ENCODE measurements around the gene KICS2. TPM values are rescaled to one million over a fixed set of nuclear protein-coding genes. Genes with fewer than 3 reads are reported as not detected.

KICS2 gene
- total and polyA plus RNA-seq, 12 donors, result 1.8 to 6.1 (median 3.9) TPM

DNA sequence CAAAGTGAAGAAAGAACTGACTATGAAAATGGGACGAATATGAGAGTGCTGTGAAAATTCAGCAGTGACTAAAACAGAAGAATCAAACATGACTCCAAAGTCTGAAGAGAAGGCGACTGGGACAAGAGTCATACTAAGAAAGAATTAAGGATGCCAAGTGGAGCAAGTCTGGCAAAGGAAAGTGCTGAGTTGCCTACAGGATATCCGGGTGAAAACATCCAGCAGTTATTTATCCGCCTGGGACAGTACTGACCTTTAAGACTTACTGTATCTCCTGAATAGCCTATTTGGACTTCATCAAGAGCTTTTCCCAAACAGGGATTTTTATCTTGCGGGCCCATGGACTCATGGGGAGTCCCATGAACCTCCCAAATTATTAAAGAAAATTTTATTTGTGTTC is 41.1 kb downstream of the KICS2 start:
- intact Hi-C loops (cut with DNase I), result loop anchor here (1.0 to 10.0 kb wide), 9 partner anchors 54 to 339 kb away; partner anchors contain the start of gene SRGAP1 (in 6 of the 10)
- TF ChIP-seq, protein P1, sequence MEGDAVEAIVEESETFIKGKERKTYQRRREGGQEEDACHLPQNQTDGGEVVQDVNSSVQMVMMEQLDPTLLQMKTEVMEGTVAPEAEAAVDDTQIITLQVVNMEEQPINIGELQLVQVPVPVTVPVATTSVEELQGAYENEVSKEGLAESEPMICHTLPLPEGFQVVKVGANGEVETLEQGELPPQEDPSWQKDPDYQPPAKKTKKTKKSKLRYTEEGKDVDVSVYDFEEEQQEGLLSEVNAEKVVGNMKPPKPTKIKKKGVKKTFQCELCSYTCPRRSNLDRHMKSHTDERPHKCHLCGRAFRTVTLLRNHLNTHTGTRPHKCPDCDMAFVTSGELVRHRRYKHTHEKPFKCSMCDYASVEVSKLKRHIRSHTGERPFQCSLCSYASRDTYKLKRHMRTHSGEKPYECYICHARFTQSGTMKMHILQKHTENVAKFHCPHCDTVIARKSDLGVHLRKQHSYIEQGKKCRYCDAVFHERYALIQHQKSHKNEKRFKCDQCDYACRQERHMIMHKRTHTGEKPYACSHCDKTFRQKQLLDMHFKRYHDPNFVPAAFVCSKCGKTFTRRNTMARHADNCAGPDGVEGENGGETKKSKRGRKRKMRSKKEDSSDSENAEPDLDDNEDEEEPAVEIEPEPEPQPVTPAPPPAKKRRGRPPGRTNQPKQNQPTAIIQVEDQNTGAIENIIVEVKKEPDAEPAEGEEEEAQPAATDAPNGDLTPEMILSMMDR (IDR thresholded peaks at IDR 0.05), result no peak
- Histone ChIP-seq H3K9me3 (no peaks in the 10 kb centered on the region), H3K27ac (peak overlapping the region in 6 of 10 donors; percentile 15 to 78 (median 43)), H3K4me1 (peaks cover 0 to 37% (median 12%) of the 10 kb centered on the region in 9 donors), H3K36me3 (no peaks in the 10 kb centered on the region), H3K27me3 (no peaks in the 10 kb centered on the region), H3K4me3 (peak overlapping the region in 1 of 10 donors; percentile 6)
- DNase-seq (peak in 1 of 2 donors; percentile 18), ATAC-seq (peak; percentile 56 to 78 (median 72))
- 54 to 57% methylated on average over 5 of the region's 5 CpGs for WGBS, 2 donors

DNA sequence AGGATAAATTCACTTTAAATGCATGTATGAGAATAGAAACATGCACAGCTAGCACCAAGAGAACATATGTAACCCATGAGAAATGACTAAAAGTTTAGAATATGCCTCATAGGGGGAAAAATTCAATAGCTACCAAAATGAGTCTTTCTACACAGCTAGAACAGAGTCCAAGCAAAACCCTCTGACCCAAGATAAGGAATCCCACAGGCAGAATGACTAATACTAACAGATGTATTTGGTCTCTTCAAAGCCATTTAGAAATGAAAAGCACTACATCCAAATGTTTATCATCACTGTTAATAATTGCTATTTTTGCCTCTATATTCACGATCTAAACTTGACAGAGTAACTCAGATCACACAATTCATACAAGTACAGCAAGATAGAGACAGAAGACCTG is 44.0 kb downstream of the KICS2 start:
- WGBS, 2 donors, result 58 to 65% methylated on average over 1 of the region's 1 CpG
- intact Hi-C loops (cut with DNase I), result loop anchor here in 1 of 10 donors (5.0 kb wide), 1 partner anchor 336 kb away; the partner anchor contains the start of gene SRGAP1
- DNase-seq, result no peak
- H3K4me1 ChIP-seq, result peaks cover 0 to 37% (median 12%) of the 10 kb centered on the region in 9 donors
- no peak overlapping the region for H3K4me3 ChIP-seq
- no peaks in the 10 kb centered on the region for H3K9me3 ChIP-seq
- peak in 2 of 8 donors; percentile 27 to 32 for ATAC-seq
- TF ChIP-seq, protein P1 (IDR thresholded peaks at IDR 0.05), result no peak
- no peak overlapping the region for H3K27ac ChIP-seq
- H3K36me3 ChIP-seq, result no peaks in the 10 kb centered on the region
- H3K27me3 ChIP-seq, result no peaks in the 10 kb centered on the region

DNA sequence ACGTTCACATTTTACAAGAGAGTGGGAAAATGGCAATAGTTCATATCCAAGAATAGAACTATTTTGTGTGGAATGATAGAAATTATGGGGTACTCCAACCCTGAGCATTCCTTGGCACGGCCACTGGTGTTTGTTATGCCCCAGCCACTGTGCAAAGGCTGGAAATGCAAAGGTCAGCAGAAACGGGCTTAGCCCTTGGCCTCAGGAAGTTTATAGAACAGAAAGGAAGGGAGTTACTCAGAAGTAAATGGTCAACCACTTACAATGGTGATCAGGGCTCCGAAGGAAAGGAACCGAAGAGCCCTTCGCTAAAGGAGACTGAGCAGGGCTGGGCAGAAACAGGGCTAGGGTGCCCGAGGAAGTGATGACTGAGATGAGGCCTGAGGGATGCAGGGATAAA is 45.1 kb downstream of the KICS2 start:
- ATAC-seq (no peak), DNase-seq (no peak)
- WGBS, 2 donors, result 69 to 73% methylated on average over 7 of the region's 7 CpGs
- H3K36me3 ChIP-seq, result no peaks in the 10 kb centered on the region
- H3K9me3 ChIP-seq, result no peaks in the 10 kb centered on the region
- intact Hi-C loops (cut with DNase I), result loop anchor here in 1 of 10 donors (5.0 kb wide), 1 partner anchor 335 kb away; the partner anchor contains the start of gene SRGAP1
- no peak overlapping the region for H3K4me3 ChIP-seq
- TF ChIP-seq, protein P1 (IDR thresholded peaks at IDR 0.05), result no peak
- peaks cover 0 to 31% (median 9%) of the 10 kb centered on the region in 9 donors for H3K4me1 ChIP-seq
- no peaks in the 10 kb centered on the region for H3K27me3 ChIP-seq
- no peak overlapping the region for H3K27ac ChIP-seq

DNA sequence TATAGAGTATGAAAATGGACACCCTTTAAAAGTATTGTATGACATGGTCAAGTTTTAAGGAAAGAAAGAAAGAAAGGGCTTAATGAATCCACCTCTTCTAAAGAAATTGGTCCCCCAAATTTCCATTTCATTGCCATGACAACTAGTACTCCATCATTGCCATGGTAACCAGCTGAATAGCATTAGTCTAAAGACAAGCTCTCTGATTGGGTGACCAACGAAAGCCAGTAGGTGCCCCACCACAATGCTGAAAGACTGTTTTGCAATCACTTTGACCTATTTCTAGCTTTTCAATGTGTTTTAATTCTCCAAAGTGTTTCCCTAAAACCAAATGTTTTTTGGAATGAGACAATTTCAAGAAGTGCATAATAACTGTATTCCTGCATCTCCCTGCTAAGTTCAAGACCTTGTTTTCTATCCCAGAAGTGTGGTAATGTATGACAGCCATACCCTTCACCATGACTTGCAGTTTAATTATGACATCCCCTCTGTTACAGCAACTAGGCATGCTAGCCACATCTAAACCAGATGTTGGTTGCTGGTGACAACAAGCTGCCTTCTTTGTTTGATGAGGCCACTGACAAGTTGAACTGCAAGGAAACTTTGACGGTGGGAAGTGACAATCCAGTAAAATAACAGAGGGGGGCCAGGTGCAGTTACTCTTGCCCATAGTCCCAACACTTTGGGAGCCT is 46.7 kb downstream of the KICS2 start:
- TF ChIP-seq, protein P1 (IDR thresholded peaks at IDR 0.05), result no peak

More for the DNA sequence above, 46.7 kb downstream of the KICS2 start:
- Histone ChIP-seq H3K27ac (no peak overlapping the region), H3K9me3 (no peaks in the 10 kb centered on the region), H3K4me3 (no peak overlapping the region), H3K36me3 (no peaks in the 10 kb centered on the region), H3K27me3 (no peaks in the 10 kb centered on the region), H3K4me1 (peaks cover 0 to 21% (median 0%) of the 10 kb centered on the region in 9 donors)
- intact Hi-C loops (cut with DNase I), result loop anchor here in 1 of 10 donors (5.0 kb wide), 1 partner anchor 333 kb away; the partner anchor contains the start of gene SRGAP1
- 82% methylated on average over 2 of the region's 2 CpGs for WGBS, 2 donors
- ATAC-seq (no peak), DNase-seq (no peak)

Data from heart right ventricle (tissue), 16 donors.